Trophoblast cell (in vitro differentiated cells and primary cell): Measurements from ENCODE around the gene NEB.

Experiments
- DNase-seq, 2 donors: peaks; one replicate each; pipeline ENCODE4 v3.0.0-alpha.2; 2016
- H2AFZ ChIP-seq: 2 replicates; pipeline ENCODE4 v1.6.1; 2013; ENCODE audit warnings: low read length, moderate library complexity, mild to moderate bottlenecking; ENCODE audit not compliant: insufficient read depth, poor library complexity
- H2AK5ac ChIP-seq: 2 replicates; pipeline ENCODE4 v1.6.1; 2013; ENCODE audit warnings: mild to moderate bottlenecking, low read length
- H2BK120ac ChIP-seq: 2 replicates; pipeline ENCODE4 v1.6.1; 2013; ENCODE audit warnings: low read length, mild to moderate bottlenecking, moderate library complexity; ENCODE audit not compliant: insufficient read depth, poor library complexity
- H2BK12ac ChIP-seq: 2 replicates; pipeline ENCODE4 v1.6.1; 2013; ENCODE audit warnings: mild to moderate bottlenecking, low read length, moderate library complexity
- H2BK5ac ChIP-seq: 2 replicates; pipeline ENCODE4 v1.6.1; 2013; ENCODE audit warnings: low read length, low read depth, moderate library complexity, mild to moderate bottlenecking; ENCODE audit not compliant: poor library complexity
- H3K14ac ChIP-seq: 2 replicates; pipeline ENCODE4 v1.6.1; 2013; ENCODE audit warnings: mild to moderate bottlenecking, low read length
- H3K18ac ChIP-seq: 2 replicates; pipeline ENCODE4 v1.6.1; 2013; ENCODE audit warnings: mild to moderate bottlenecking, low read length
- H3K23ac ChIP-seq: 2 replicates; pipeline ENCODE4 v1.6.1; 2013; ENCODE audit warnings: low read length
- H3K27ac ChIP-seq: 2 replicates; pipeline ENCODE4 v1.5.1; 2013; ENCODE audit warnings: low read depth, mild to moderate bottlenecking, inconsistent platforms, low read length, moderate library complexity
- H3K27me3 ChIP-seq: 2 replicates; pipeline ENCODE4 v1.6.1; 2013; ENCODE audit warnings: inconsistent platforms, mild to moderate bottlenecking, low read length, moderate library complexity; ENCODE audit not compliant: insufficient read depth
- H3K36me3 ChIP-seq, 2 experiments: 1 replicate in 1 of 2; 2 replicates in 1 of 2; pipeline ENCODE4 v1.6.1; 2013; ENCODE audit warnings: low read length in 2 of 2, mild to moderate bottlenecking in 2 of 2, moderate library complexity in 1 of 2; ENCODE audit not compliant: insufficient read depth in 2 of 2, control insufficient read depth in 1 of 2
- H3K4ac ChIP-seq: 2 replicates; pipeline ENCODE4 v1.6.1; 2013; ENCODE audit warnings: low read depth, mild to moderate bottlenecking, low read length, moderate library complexity
- H3K4me1 ChIP-seq, 2 experiments: 1 replicate in 1 of 2; 2 replicates in 1 of 2; pipeline ENCODE4 v1.6.1; 2013; ENCODE audit warnings: low read length in 2 of 2, mild to moderate bottlenecking in 2 of 2, moderate library complexity in 1 of 2; ENCODE audit not compliant: insufficient read depth in 2 of 2, control insufficient read depth in 1 of 2
- H3K4me2 ChIP-seq: 2 replicates; pipeline ENCODE4 v1.6.1; 2013; ENCODE audit warnings: inconsistent platforms, mild to moderate bottlenecking, low read length, moderate library complexity
- H3K4me3 ChIP-seq: 2 replicates; pipeline ENCODE4 v1.5.1; 2013; ENCODE audit warnings: mild to moderate bottlenecking, low read depth, low read length, inconsistent platforms
- H3K79me1 ChIP-seq: one replicate; pipeline ENCODE4 v1.6.1; 2013; ENCODE audit warnings: low read length
- H3K79me2 ChIP-seq: 2 replicates; pipeline ENCODE4 v1.6.1; 2013; ENCODE audit warnings: low read length, mild to moderate bottlenecking; ENCODE audit not compliant: control insufficient read depth, insufficient read depth, poor library complexity
- H3K9ac ChIP-seq: 2 replicates; pipeline ENCODE4 v1.6.1; 2013; ENCODE audit warnings: mild to moderate bottlenecking, low read length
- H3K9me3 ChIP-seq: 2 replicates; pipeline ENCODE4 v1.6.1; 2013; ENCODE audit warnings: low read depth, mild to moderate bottlenecking, control low read depth, inconsistent platforms, low read length; ENCODE audit not compliant: insufficient read depth
- H4K12ac ChIP-seq: 2 replicates; pipeline ENCODE4 v1.6.1; 2013; ENCODE audit warnings: low read depth, mild to moderate bottlenecking, low read length, moderate library complexity
- H4K8ac ChIP-seq: 2 replicates; pipeline ENCODE4 v1.6.1; 2013; ENCODE audit warnings: low read depth, mild to moderate bottlenecking, low read length, moderate library complexity
- H4K91ac ChIP-seq: one replicate; pipeline ENCODE4 v1.6.1; 2013; ENCODE audit warnings: low read depth, mild to moderate bottlenecking, low read length, moderate library complexity
- WGBS: extraction: QIAGEN DNeasy Blood & Tissue Kit; methylation state at CpG from one replicate; pipeline ENCODE4 v1.1.7; 2013; ENCODE audit warnings: missing lambda C conversion rate; ENCODE audit not compliant: insufficient read length, insufficient coverage; ENCODE audit errors: extremely low coverage; 5-methylcytosine and 5-hydroxymethylcytosine counted together

Gene NEB

GRCh38 chr2:151476287-151476686, 258.0 kb downstream of the NEB start:
- no peaks in the 10 kb centered on the region for H3K27me3 ChIP-seq
- no peak overlapping the region for H3K4me3 ChIP-seq
- peaks cover 12% of the 10 kb centered on the region in 2 experiments for H3K36me3 ChIP-seq
- no peak overlapping the region for H4K12ac ChIP-seq
- no peak overlapping the region for H3K18ac ChIP-seq
- no peak overlapping the region for H2BK12ac ChIP-seq
- no peak overlapping the region for H3K23ac ChIP-seq
- no peak overlapping the region for H3K27ac ChIP-seq
- no peaks in the 10 kb centered on the region for H3K79me1 ChIP-seq
- H2AFZ ChIP-seq = no peak overlapping the region
- H3K4ac ChIP-seq = no peak overlapping the region
- no peak overlapping the region for H3K9ac ChIP-seq
- no peak for DNase-seq
- H3K14ac ChIP-seq = no peak overlapping the region
- no CpG with 5 or more reads among the region's 1 CpG for WGBS
- H3K4me1 ChIP-seq = no peaks in the 10 kb centered on the region
- H2BK120ac ChIP-seq = no peak overlapping the region
- H3K4me2 ChIP-seq = no peak overlapping the region
- H2AK5ac ChIP-seq = no peak overlapping the region
- H4K91ac ChIP-seq = no peak overlapping the region
- H4K8ac ChIP-seq = no peak overlapping the region
- H3K79me2 ChIP-seq = no peaks in the 10 kb centered on the region
- H2BK5ac ChIP-seq = no peak overlapping the region
- no peaks in the 10 kb centered on the region for H3K9me3 ChIP-seq

GRCh38 chr2:151475071-151475470, 259.2 kb downstream of the NEB start:
- no peak overlapping the region for H3K4me3 ChIP-seq
- no peak overlapping the region for H3K27ac ChIP-seq
- no peaks in the 10 kb centered on the region for H3K27me3 ChIP-seq
- no peak overlapping the region for H4K8ac ChIP-seq
- H3K79me2 ChIP-seq = no peaks in the 10 kb centered on the region
- H3K14ac ChIP-seq = no peak overlapping the region
- no peaks in the 10 kb centered on the region for H3K79me1 ChIP-seq
- H3K23ac ChIP-seq = no peak overlapping the region
- H3K4ac ChIP-seq = no peak overlapping the region
- no peak for DNase-seq
- no peak overlapping the region for H2AK5ac ChIP-seq
- H4K12ac ChIP-seq = no peak overlapping the region
- WGBS = no CpG with 5 or more reads among the region's 2 CpGs
- H3K4me2 ChIP-seq = no peak overlapping the region
- H4K91ac ChIP-seq = no peak overlapping the region
- no peak overlapping the region for H3K9ac ChIP-seq
- no peak overlapping the region for H2AFZ ChIP-seq
- no peak overlapping the region for H3K18ac ChIP-seq
- no peaks in the 10 kb centered on the region for H3K9me3 ChIP-seq
- peaks cover 12% of the 10 kb centered on the region in 2 experiments for H3K36me3 ChIP-seq
- no peaks in the 10 kb centered on the region for H3K4me1 ChIP-seq
- H2BK5ac ChIP-seq = no peak overlapping the region
- no peak overlapping the region for H2BK12ac ChIP-seq
- no peak overlapping the region for H2BK120ac ChIP-seq

DNA sequence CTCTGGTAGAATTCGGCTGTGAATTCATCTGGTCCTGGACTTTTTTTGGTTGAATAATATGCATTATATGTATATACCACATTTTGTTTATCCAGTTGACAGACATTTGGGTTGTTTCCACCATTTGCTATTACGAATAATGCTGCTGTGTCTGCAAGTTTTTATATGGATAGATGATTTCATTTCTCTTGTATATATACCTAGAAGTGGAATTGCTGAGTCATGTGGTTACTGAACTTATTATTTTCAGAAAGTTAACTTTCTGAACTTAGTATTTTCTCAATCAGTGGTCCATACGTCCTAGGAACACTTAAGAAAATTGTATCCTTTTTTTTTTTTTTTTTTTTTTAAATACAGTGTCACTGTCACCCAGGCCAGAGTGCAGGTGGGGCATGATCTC, 261.3 kb downstream of the NEB start:
- H2AK5ac ChIP-seq = no peak overlapping the region
- no peak overlapping the region for H3K23ac ChIP-seq
- no peak overlapping the region for H2BK120ac ChIP-seq
- H3K27me3 ChIP-seq = no peaks in the 10 kb centered on the region
- H2AFZ ChIP-seq = no peak overlapping the region
- no peak overlapping the region for H3K9ac ChIP-seq
- no peak overlapping the region for H4K8ac ChIP-seq
- H2BK12ac ChIP-seq = no peak overlapping the region
- H3K18ac ChIP-seq = no peak overlapping the region
- H3K14ac ChIP-seq = no peak overlapping the region
- H3K79me2 ChIP-seq = no peaks in the 10 kb centered on the region
- H3K27ac ChIP-seq = no peak overlapping the region
- H3K4me2 ChIP-seq = no peak overlapping the region
- DNase-seq = no peak
- H3K9me3 ChIP-seq = no peaks in the 10 kb centered on the region
- no peak overlapping the region for H3K4me3 ChIP-seq
- no peaks in the 10 kb centered on the region for H3K4me1 ChIP-seq
- H2BK5ac ChIP-seq = no peak overlapping the region
- no peak overlapping the region for H4K12ac ChIP-seq
- no peak overlapping the region for H3K4ac ChIP-seq
- peaks cover 9 to 12% of the 10 kb centered on the region in 2 experiments for H3K36me3 ChIP-seq
- H4K91ac ChIP-seq = no peak overlapping the region
- WGBS = no CpG with 5 or more reads among the region's 3 CpGs
- H3K79me1 ChIP-seq = no peaks in the 10 kb centered on the region

DNA sequence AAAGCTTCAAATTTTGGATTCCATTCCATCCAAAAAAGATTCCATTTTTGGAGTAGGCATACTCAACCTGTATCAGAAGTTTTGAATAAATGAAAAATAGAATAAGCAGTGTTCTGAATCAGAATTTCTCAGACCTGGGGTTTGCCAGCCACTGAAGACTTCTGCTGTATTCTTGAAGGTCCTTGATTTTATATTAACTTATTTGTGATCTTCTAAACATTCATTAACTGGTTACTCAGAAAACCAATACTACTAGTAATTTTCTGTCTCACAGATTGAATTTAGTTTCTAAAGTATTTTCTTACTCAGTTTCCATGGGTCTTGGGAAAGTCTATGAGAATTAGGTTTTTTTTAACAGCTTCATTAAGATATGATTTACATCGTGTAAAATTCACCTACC, 263.7 kb downstream of the NEB start:
- H3K27me3 ChIP-seq = no peaks in the 10 kb centered on the region
- no peak overlapping the region for H2AFZ ChIP-seq
- no peak overlapping the region for H3K27ac ChIP-seq
- no CpG with 5 or more reads among the region's 1 CpG for WGBS
- peaks cover 15 to 16% of the 10 kb centered on the region in 2 experiments for H3K36me3 ChIP-seq
- no peak overlapping the region for H3K4me2 ChIP-seq
- no peak overlapping the region for H3K9ac ChIP-seq
- no peak overlapping the region for H2BK5ac ChIP-seq
- H3K4ac ChIP-seq = no peak overlapping the region
- H3K9me3 ChIP-seq = no peaks in the 10 kb centered on the region
- no peak overlapping the region for H2BK120ac ChIP-seq
- no peaks in the 10 kb centered on the region for H3K79me2 ChIP-seq
- no peak overlapping the region for H3K14ac ChIP-seq
- no peak for DNase-seq
- H3K23ac ChIP-seq = no peak overlapping the region
- no peak overlapping the region for H3K18ac ChIP-seq
- H4K8ac ChIP-seq = no peak overlapping the region
- no peak overlapping the region for H2BK12ac ChIP-seq
- H3K79me1 ChIP-seq = no peaks in the 10 kb centered on the region
- no peak overlapping the region for H4K91ac ChIP-seq
- H2AK5ac ChIP-seq = no peak overlapping the region
- H3K4me1 ChIP-seq = no peaks in the 10 kb centered on the region
- H4K12ac ChIP-seq = no peak overlapping the region
- H3K4me3 ChIP-seq = no peak overlapping the region
